Gastrocnemius medialis (tissue), 4 donors: ENCODE data around the gene PRG3.

ENCODE experiments used
- POLR2A ChIP-seq, 2 donors: fragments of 450-650 bp; IDR thresholded peaks; one replicate each; pipeline ENCODE4 v1.6.1; 2017; ENCODE audit warnings: antibody characterized with exemption in 2 of 2, mild to moderate bottlenecking in 2 of 2, moderate library complexity in 2 of 2
- TF ChIP-seq, protein P1 (sequence below), 5 experiments: fragments of 450-650 bp in 3 of 5; fragments of 200-600 bp in 2 of 5; sonication (generic) in 2 of 5; IDR thresholded peaks in 4 of 5; conservative IDR thresholded peaks in 1 of 5; 1 replicate in 4 of 5; 2 replicates in 1 of 5; pipeline ENCODE4 v1.5.1; 2016 to 2019; ENCODE audit warnings: antibody characterized with exemption in 5 of 5, mild to moderate bottlenecking in 3 of 5, moderate library complexity in 3 of 5

DNA sequence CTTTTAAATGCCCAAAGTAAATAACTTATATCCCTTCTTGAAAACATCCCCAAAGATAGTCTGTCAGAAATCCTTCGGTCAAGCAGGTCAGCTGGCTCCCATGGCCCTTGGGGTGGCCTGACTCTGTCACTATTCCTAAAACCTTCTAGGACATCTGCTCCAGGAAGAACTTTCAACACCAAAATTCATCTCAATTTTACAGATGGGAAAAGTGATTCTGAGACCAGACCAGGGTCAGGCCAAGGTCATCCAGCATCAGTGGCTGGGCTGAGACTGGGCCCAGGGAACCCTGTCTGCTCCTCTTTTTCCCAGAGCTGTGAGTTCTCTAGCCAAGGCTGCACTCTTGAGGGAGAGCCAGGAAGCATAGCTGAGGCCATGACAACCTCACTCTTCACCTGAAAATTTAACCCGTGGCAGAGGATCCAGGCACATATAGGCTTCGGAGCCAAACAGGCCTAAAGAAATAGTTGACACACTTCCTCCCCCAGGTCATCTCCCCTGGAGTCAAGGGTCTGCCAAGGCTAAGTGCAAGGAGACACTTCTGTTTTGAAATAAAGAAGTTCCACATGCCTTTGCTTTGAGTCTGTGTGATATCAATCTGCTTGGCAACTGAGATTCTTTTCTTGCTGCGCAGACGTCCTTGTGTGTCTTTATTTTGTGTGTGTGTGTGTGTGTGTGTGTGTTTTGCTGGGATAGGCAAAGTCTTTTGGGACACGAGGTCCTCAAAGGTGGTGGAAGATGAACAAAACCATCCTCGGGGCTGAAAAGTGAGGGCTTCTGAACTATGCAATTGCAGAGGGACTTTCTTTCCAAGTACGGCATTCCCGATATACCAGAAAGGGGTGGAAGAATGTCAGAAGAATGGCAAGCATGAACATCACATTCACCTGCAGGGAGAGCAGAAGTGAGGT lies 26.3 kb upstream of the PRG3 start:
- TF ChIP-seq, protein P1, sequence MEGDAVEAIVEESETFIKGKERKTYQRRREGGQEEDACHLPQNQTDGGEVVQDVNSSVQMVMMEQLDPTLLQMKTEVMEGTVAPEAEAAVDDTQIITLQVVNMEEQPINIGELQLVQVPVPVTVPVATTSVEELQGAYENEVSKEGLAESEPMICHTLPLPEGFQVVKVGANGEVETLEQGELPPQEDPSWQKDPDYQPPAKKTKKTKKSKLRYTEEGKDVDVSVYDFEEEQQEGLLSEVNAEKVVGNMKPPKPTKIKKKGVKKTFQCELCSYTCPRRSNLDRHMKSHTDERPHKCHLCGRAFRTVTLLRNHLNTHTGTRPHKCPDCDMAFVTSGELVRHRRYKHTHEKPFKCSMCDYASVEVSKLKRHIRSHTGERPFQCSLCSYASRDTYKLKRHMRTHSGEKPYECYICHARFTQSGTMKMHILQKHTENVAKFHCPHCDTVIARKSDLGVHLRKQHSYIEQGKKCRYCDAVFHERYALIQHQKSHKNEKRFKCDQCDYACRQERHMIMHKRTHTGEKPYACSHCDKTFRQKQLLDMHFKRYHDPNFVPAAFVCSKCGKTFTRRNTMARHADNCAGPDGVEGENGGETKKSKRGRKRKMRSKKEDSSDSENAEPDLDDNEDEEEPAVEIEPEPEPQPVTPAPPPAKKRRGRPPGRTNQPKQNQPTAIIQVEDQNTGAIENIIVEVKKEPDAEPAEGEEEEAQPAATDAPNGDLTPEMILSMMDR (IDR thresholded peaks at IDR 0.05 in 4 of 5, conservative IDR thresholded peaks at IDR 0.05 in 1 of 5), result no peak
- no peak for TF ChIP-seq POLR2A (IDR thresholded peaks at IDR 0.05)
